HG03457 (cell line): Measurements from ENCODE around the gene SOS1.
A peak's percentile ranks its signal among the peaks of the same experiment; 100 is the strongest.
"Not testable (repeated sequence)": the region's sequence is repeated elsewhere in the genome, so short reads cannot be mapped to it uniquely, and the experiment has no call there.

Experiments
- ATAC-seq: cut with Tn5 transposase; IDR thresholded peaks from one replicate; pipeline ENCODE4 v1.9.1; 2021; ENCODE audit warnings: moderate number of reproducible peaks; ENCODE audit not compliant: unreplicated experiment

The SOS1 gene

DNA sequence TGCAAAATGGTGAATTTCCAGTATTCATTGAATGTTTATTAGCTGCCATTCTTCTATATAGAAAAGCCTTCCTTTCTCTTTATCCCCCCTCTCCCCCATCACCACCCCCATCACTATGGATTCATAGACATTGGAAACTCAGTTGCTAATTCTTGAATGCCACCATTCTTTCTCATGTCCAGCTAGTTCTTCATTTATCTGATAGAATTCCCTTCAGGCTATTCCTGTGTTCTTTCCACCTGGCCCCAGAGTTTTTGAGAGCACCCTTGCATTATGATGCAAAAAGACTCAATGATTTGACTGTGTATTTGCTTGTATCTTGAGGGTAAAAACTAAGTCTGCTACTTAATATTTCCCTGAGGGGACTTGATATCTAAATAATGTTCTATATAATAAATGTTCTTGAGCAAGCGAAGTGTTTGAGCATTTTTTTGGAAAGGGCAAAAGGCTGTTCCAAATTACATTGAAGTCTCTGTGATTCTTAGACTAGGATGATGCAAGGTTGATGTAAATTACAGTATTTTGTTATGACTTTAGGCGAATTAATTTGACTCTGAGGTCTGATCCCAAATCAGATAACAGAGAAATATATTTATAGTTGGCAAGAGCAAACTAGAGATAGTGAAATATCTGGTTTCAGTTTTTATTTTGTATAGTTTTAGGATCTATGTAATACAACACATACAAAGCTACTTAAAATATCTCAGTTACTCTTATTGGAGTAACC is 18.8 kb upstream of the SOS1 start:
- ATAC-seq = no peak

DNA sequence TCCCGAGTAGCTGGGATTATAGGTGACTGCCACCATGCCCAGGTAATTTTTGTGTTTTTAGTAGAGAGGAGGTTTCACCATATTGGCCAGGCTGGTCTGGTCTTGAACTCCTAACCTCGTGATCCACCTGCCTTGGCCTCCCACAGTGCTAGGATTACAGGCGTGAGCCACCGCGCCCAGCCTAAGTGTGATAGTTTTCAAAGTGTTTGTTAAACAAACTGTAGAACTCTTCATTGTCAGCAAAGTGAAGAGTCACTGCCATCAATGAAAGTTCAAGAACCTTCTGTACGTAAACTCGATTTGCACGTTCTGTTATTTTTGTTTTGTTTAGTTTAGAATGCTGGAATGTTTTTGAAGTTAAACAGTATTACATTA is 18.0 kb upstream of the SOS1 start:
- no peak for ATAC-seq

DNA sequence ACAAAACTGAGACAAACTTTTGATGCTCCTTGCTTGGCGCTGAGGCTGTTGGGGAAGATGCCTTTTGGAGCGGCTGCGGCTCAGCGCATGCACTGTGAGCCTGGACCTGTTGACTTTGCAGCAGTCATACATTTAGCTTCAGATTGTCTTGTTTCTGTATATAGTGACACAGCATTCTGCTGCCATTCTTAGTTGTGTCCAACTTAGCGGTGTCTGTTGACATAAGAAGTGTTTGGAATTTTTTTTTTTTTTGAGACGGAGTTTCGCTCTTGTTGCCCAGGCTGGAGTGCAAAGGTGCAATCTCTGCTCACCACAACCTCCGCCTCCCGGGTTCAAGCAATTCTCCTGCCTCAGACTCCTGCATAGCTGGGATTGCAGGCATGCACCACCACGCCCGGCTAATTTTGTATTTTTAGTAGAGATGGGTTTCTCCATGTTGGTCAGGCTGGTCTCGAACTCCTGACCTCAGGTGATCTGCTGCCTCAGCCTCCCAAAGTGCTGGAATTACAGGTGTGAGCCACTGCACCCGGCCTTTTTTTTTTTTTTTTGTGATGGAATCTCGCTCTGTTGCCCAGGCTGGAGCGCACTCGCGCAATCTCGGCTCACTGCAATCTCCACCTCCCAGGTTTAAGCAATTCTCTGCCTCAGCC is 17.5 kb upstream of the SOS1 start:
- not testable (repeated sequence) for ATAC-seq

DNA sequence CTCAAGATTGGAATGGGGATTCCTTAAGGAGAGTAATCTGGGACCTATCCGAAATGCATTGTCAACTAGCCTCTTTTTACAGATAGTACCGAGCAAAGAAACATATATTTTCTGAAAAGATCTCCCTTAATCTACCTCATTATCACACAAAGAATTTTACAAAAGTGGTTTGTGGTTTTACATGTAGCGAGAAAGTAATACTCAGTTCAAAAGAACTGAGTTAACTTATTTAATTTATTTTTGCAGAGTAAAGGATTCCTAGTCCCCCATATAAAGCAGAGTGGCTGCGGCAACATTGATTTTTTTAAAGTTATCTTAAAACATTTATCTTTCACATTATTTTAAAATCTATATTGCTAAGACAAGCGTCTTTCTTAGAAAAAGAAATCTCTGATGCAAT is 15.9 kb upstream of the SOS1 start:
- no peak for ATAC-seq

DNA sequence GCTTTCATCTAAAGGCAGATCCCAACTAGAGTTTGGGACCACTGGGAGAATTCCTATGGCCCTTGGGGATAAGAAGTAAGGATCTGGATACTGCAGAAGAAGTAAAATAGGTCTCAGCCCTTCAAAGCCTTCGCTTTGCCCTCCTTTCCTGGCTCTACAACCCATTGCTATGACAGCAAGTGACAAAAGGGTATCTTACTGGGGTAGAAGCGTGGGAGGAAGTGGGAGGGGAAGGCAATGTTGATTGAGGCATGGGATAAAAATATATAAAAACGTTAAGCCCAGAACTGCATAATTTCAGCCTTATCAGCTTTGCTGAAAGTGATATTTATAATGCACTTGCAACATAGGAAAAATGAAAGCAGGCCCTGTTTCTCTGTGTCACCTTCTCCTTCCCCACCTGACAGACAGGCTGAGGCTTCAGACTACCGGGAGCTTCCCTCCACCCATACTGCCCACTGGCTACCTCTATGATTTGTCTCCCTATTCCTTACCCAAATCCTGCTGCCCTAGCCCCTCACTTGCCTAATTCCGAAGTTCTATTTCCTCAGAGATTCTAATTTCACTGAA is 14.9 kb upstream of the SOS1 start:
- ATAC-seq = no peak

DNA sequence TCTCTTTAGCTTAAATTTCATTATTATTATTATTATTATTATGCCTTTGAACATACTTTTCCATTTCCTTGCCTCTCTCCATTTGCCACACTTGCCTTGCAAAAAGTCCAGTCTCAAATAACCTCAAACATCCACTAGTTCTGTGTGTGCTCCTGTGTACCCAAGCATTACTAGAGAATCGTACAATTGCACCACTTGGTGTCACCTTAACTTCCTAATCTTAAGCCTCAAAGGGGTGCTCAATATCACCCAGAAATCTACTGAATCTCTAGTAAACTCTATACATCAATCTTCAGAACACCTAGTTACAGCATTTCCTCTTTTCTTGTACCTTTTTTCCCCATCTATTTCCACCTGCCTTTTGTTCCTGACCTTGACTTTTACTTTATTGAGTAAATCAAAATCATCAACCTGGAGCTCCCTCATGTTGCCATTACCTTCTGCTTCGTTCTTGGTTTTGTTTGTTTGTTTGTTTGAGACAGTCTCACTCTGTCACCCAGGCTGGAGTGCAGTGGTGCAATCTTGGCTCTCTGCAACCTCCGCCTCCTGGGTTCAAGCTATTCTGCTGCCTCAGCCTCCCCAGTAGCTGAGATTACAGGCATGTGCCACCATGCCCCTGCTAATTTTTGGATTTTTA is 12.5 kb upstream of the SOS1 start:
- no peak for ATAC-seq

DNA sequence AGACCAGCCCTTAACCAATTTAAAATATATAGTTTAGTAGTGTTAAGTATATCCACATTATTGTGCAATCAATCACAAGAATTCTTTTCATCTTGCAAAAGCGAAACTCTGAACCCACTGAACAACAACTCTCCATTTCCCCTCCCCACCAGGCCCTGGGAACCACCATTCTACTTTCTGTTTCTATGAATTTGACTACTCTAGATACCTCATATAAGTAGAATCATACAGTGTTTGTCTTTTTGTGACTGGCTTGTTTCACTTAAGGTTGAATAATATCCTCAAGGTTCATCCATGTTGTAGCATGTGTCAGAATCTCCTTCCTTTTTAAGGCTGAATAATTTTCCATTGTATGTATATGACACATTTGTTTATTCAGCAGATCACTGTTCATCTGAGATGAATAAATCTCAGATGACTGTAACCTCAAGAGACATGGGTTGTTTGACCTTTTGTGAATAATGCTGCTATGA is 8.1 kb upstream of the SOS1 start:
- peak; percentile 32 for ATAC-seq

DNA sequence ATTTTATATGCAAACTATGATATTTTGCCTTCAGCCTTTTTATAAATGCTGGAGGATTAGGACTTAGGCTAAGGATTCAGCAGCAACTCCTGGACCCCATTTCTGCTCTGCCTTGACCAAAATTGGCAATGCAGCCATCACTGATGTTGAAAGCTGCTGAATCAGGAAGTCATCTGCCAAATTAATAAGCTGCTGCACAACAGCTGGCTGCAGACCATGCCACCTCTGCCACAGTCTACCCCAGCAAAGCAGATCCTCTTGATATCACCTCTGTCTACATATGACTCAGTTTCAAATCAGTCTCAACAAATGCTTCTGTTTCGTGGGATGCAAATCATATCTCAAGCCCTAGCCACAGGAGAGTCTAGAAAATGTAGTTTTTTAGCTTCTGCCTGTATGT is 7.1 kb upstream of the SOS1 start:
- ATAC-seq = peak; percentile 44

DNA sequence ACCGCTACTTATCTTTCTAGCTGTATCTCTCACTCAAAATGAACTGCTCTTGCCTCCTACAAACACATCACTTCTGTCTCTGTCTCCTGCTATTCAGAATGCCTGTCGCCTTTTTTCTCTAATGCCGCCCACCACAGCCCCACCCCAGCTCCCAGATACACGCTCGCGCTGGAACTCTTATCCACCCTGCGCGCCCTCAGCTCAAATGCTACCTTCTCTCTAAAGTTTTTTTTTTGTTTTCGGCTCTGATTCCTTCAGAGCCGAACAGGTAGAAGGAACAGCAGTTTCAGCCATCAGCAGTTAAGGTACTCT is 3.9 kb upstream of the SOS1 start:
- no peak for ATAC-seq

DNA sequence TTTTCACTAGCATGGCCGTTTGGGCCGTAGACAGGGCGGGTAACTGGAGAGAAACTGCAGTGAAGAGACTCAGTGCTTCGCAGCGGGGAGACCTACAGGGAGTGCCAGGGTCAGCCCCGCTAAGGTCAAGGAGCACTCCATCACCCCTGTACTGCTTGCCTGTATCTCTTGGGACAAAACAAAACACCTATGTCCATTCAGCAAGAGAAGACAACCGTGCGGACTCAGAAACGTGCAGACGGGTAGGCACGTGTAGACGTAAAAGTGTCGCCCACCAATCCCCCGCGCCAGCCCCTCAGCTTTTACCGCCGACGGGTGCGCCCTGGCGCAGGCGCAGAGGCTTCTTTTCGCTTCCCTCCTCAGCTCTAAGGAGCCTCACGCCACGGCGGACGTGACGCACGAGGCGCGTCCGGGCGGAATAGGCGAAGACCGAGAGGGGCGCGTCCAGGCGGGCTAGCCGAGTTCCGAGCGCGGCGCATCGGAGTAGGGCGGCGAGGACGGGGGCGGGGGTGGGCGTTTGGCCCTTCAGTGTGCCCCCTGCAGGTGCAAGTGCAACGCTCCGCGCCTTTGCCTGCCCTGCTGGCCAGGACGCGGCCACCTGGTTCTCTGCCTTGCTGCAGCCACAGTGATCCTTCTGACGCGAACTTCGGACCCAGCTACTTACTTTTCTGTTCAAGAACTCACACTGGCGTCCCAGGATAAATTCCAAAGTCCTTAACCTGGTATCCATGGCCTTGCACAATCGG is 3.3 kb upstream of the SOS1 start:
- ATAC-seq = peak; percentile 46

DNA sequence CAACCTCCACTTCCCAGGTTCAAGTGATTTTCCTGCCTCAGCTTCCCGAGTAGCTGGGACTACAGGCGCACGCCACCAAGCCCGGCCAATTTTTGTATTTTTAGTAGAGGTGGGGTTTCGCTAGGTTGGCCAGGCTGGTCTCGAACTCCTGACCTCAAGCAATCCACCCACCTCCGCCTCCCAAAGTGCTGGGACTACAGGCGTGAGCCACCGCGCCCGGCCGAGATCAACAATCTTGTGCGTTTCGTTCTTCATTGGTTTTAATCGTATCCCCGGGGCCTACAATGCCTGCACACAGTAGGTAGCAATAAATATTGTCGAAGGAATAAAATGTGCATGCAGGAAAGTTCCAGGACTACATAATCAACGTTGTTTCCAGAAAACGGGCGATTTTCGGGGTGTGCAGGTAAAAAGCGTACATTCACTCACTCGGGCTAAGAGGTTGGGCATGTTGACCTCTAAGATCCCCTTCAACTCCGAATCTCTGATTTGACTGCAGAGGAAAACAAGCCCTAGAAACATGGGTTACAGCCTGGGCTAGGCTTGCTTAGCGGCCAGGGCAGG is 2.7 kb upstream of the SOS1 start:
- ATAC-seq = no peak

DNA sequence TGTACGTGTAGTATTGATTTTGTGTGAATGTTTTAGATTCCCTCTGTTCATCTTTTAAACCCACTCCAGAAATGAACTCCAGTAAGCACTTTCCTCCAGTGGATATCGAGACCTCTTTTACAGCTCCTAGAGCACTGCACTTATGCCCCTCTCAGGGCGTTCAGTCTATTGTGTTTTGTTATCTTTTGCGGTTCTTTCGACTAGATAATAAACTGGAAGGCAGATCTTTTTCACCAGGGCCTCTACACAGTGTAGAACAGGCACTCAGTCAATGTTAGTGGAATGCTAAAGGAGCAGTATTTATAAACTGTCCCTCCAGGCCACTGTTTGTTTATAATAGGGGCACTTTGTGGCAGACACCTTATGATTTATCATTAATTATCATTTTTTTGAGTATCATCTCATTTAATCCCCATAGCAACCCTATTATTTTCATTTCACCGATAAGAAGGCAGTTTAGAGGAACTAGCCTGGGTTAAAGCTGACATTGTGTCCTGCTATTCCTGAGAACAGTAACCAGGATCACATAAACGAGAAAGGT is 742 bp upstream of the SOS1 start:
- ATAC-seq = no peak

DNA sequence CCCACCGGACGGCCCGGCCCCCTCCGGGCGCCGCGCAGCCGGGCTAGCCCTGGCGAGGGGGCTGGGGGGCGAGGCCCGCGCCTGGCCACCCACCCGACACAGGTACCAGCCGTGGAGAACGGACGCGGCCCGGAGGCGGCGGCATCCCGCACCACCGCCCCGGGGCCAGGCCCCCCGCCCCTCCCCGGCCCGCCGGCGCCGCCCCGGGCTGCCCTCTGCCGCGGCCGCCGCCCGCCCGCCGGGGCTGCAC is 405 bp downstream of the SOS1 start:
- peak; percentile 17 for ATAC-seq

DNA sequence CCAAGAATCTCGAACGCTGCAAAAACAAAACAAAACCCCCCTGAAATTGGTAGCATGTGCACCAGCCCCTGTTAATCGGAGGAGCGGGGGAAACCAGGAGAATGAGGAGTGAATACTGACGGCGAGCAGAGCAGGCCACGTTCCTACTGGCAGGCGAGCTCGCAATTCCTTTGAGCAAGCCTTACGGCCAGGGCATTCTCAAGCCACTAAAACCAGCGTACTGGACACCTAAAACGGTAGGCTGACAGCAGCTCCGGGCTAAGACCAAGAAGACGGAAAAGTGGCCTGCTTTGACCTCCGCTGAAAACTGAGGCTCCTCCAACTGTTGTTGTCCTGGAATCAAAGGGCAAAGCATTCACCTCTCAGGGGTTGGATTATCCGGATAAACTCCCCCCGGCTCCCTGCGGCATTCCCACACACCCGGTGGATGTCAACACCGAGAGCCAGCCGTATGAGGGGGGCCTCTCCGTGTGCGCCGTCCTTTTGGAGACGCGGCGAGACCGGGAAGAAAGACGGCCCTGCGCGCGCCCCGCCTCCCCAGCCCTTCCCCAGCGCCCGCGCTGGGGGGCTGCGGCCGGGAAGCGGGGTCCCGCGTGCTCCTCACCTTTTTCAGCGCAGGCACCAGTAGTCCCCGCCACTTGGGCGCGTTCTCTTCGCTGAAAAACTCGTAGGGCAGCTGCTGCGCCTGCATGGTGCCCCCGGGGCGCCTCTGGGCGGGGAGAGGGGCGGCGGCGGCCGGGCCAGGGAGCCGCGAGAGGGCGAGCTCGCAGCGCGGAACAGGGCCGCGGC is 925 bp downstream of the SOS1 start:
- ATAC-seq = peak; percentile 30

DNA sequence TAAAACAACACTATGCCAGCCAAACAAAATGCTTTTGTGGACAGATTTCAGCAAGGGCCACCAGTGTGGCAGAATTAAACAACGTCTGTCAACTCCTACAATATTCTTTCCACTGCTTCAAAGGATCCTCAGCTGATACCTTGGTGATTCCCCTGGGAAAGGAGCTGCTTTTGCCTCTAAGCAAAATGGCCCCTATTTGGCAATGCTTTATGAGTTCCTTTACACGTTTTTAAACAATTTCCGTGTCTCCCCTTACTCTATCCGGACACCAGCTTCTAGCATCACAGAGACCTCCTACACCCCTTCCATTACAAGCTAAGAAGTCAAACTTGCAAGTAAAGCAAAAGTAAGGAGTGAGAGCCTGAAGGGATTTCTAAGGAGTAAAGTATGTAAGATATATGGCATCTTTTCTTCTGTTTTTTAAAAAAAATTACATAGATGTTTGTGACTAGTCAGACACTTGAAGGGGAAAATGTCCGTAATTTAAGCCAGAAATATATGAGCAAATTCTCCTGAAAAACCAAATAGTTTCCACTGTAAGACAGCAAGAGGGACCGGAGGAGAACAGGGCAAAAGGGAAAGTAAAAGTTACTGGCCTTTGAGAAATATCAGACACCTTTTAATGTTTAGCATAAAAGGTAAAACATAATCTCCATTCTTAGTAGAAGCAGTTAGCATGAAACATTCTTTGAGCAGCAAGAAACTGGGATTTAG is 1.9 kb downstream of the SOS1 start:
- no peak for ATAC-seq

DNA sequence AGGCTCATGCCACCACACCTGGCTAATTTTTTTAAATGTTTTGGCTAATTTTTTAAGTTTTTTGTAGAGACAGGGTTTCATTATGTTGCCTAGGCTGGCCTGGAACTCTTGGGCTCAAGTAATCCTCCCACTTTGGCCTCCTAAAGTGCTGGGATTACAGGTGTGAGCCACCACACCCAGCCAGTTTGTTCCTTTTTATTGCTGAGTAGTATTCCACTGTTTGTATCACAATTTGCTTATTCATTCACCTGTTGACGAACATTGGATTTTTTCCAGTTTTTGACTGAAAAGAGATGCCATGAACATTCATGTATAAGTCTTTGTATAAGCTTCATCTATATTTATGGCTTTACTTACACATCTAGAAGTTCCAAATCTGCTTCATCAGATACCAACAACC is 5.3 kb downstream of the SOS1 start:
- no peak for ATAC-seq

DNA sequence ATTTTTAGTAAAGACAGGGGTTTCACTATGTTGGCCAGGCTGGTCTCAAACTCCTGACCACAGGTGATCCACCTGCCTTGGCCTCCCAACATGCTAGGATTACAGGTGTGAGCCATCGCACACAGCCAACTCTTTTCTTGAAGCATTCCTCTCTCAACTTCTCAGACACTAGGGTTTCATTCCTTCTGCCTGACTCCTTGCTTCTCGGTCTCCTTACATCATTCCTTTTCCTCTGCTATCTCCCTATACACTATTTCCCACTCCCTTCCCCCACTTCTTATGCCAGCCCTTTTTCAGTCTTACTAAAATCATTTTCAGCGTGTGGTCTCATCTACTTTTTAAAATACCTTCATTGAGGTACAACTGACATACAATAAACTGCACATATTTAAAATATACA is 6.1 kb downstream of the SOS1 start:
- no peak for ATAC-seq

DNA sequence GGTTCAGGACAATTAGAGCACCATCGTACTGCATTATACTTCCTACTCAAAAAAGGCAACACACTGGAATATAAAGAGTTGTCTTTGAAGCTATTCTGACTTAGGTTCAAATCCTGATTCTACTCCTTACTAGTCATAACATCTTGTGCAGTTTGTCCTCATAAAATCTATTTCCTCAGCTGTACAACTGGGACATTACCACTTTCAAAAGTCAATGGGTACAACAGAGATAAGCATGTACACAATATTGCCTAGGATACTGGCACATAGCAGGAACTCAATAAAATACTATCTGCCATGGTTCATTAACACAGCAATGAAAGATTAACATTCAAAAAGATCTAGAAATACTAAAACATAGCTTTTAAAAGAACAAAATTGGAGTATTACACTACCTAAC is 11.3 kb downstream of the SOS1 start:
- no peak for ATAC-seq

DNA sequence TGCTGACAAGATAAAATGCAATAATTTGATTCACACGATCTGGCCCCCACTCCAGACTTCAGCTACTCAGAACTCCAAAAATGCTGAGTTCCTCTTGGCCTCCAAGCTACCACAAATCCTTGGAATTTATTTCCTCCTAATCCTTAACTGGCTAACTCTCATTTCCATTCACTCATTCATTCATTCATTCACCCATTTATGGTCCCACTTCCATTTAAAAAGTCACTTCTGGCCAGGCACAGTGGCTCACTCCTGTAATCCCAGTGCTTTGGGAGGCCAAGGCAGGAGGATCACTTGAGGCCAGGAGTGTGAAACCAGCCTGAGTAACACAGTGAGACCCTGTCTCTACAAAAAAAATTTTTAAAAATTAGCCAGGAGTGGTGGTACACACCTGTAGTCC is 12.5 kb downstream of the SOS1 start:
- ATAC-seq = no peak
